Mesothelial cell of epicardium (in vitro differentiated cells): ENCODE measurements around the gene CCM2L. TPM values are rescaled to one million over a fixed set of nuclear protein-coding genes. Genes with fewer than 3 reads are reported as not detected.

Experiments used
- DNase-seq, 2 experiments: peaks; one replicate each; pipeline ENCODE4 v3.0.0; 2021; ENCODE audit warnings: low spot score in 2 of 2; ENCODE audit not compliant: unreplicated experiment in 2 of 2
- H3K27ac Mint-ChIP-seq: 2 replicates; pipeline ENCODE4 v1.8.0; 2021; ENCODE audit warnings: mixed read lengths
- H3K27me3 Mint-ChIP-seq: 2 replicates; pipeline ENCODE4 v1.8.0; 2021; ENCODE audit warnings: low read depth, mixed read lengths
- H3K36me3 Mint-ChIP-seq: 2 replicates; pipeline ENCODE4 v1.8.0; 2021; ENCODE audit warnings: mixed read lengths
- H3K4me1 Mint-ChIP-seq: 2 replicates; pipeline ENCODE4 v1.8.0; 2021; ENCODE audit warnings: mixed read lengths
- H3K4me3 Mint-ChIP-seq: 2 replicates; pipeline ENCODE4 v1.8.0; 2021; ENCODE audit warnings: mild to moderate bottlenecking, moderate library complexity, mixed read lengths
- H3K9me3 Mint-ChIP-seq: 2 replicates; pipeline ENCODE4 v1.8.0; 2021; ENCODE audit warnings: mixed read lengths
- CTCF ChIP-seq: fragments of 200-600 bp; sonication (generic); IDR thresholded peaks from one replicate; pipeline ENCODE4 v1.5.0; 2021; ENCODE audit warnings: antibody characterized with exemption; ENCODE audit not compliant: unreplicated experiment
- total RNA-seq: library from RNA; stranded (reverse); gene quantifications from 3 replicates; pipeline ENCODE4 v1.2.1, GENCODE V29; 2021

Gene CCM2L
- total RNA-seq, 1 donor from 2014 or later = 0.16 TPM

DNA sequence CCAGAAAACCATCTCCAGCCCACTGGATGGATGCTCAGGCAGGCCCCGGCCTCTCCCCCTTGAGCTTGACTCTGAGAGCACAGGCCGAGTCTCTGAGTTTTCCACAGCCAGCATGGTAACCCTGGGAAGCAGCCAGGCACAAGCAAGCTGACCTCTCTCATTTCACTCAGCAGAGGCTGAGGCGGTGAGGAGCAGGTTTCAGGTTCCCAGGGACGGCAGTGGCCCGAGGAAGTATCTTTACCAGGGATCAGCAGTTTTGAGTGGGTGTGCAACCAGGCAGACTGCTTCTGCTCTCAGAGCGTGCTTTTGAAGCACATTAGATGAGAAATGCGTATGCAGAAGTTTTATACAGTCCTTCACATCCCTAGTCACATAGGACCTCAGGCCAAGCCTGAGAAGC lies 54.4 kb downstream of the CCM2L start:
- Mint-ChIP-seq H3K4me1 (no peaks in the 10 kb centered on the region), H3K27me3 (peaks cover 34% of the 10 kb centered on the region), H3K27ac (no peak overlapping the region), H3K9me3 (no peaks in the 10 kb centered on the region), H3K36me3 (no peaks in the 10 kb centered on the region), H3K4me3 (no peak overlapping the region)
- TF ChIP-seq CTCF = no peak
- no peak for DNase-seq

- Mint-ChIP-seq H3K4me3 (no peak overlapping the region), H3K4me1 (no peaks in the 10 kb centered on the region), H3K27me3 (peaks cover 22% of the 10 kb centered on the region), H3K9me3 (no peaks in the 10 kb centered on the region), H3K36me3 (no peaks in the 10 kb centered on the region), H3K27ac (no peak overlapping the region)
- DNase-seq = no peak
- no peak for TF ChIP-seq CTCF
Observed at GRCh38 chr20:32067234-32067821, 57.1 kb downstream of the CCM2L start.

- Mint-ChIP-seq H3K27ac (no peak overlapping the region), H3K4me1 (no peaks in the 10 kb centered on the region), H3K9me3 (no peaks in the 10 kb centered on the region), H3K36me3 (no peaks in the 10 kb centered on the region), H3K27me3 (peaks cover 19% of the 10 kb centered on the region), H3K4me3 (no peak overlapping the region)
- no peak for DNase-seq
- no peak for TF ChIP-seq CTCF
Observed at GRCh38 chr20:32068174-32068573, 57.9 kb downstream of the CCM2L start.

GRCh38 chr20:32069711-32070110 lies 59.5 kb downstream of the CCM2L start:
- H3K4me1 Mint-ChIP-seq = no peaks in the 10 kb centered on the region
- no peak overlapping the region for H3K27ac Mint-ChIP-seq
- no peak for DNase-seq
- TF ChIP-seq CTCF = no peak
- H3K9me3 Mint-ChIP-seq = no peaks in the 10 kb centered on the region
- H3K27me3 Mint-ChIP-seq = peaks cover 22% of the 10 kb centered on the region
- H3K36me3 Mint-ChIP-seq = no peaks in the 10 kb centered on the region
- no peak overlapping the region for H3K4me3 Mint-ChIP-seq

DNA sequence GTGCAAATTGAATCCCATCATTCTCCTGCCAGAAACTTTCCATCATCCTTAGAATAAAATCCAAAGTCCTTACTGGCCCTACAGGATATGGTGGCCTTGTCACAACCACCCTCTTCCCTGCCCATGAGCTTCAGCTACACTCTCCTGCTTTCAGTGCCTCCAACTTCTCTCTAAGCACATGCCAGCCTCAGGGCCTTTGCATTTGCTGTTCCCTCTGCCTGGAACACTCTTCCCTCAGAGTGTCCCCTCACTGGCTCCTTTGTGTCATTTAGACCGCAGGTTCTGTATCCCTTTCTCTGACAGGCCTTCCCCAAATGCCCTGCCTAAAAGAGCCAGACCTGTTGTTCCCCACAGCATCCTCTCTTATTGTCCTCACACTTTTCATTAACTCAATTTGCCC lies 60.0 kb downstream of the CCM2L start:
- no peaks in the 10 kb centered on the region for H3K4me1 Mint-ChIP-seq
- H3K27me3 Mint-ChIP-seq = peaks cover 27% of the 10 kb centered on the region
- H3K27ac Mint-ChIP-seq = no peak overlapping the region

More for the DNA sequence above, 60.0 kb downstream of the CCM2L start:
- DNase-seq = no peak
- no peak for TF ChIP-seq CTCF
- Mint-ChIP-seq H3K4me3 (no peak overlapping the region), H3K9me3 (no peaks in the 10 kb centered on the region), H3K36me3 (no peaks in the 10 kb centered on the region)
